ENCODE measurements around the gene DIAPH1. TPM values are rescaled to one million over a fixed set of nuclear protein-coding genes. Genes with fewer than 3 reads are reported as not detected.

The DIAPH1 gene
- total RNA-seq, 4 donors from 2014 or later = 35.2 to 62.3 (median 53.4) TPM

DNA sequence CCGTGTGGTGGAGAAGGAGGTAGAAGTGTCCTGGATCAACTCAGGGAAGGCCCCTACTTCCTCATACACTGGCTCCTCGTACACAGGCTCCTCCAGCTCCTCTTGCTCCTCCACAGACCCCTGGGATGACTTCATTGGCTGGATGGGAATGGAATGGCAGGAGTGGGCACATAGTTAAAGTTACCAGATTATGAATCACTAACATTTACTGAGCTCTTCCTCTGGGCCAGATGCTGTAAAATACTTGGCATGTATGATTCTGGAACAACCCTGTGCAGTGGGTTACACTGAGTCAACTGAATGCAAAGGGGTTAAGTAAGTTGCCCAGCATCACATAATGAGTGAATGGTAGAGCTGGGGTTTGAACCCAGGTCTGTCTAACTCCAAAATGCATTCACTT is 35.5 kb upstream of the DIAPH1 start:
- no peaks in the 10 kb centered on the region for H3K27me3 ChIP-seq
- TF ChIP-seq EP300 (IDR thresholded peaks at IDR 0.05) (no peak), POLR2AphosphoS5 (IDR thresholded peaks at IDR 0.05) (no peak), POLR2A (IDR thresholded peaks at IDR 0.05) (no peak)
- TF ChIP-seq, protein P1, sequence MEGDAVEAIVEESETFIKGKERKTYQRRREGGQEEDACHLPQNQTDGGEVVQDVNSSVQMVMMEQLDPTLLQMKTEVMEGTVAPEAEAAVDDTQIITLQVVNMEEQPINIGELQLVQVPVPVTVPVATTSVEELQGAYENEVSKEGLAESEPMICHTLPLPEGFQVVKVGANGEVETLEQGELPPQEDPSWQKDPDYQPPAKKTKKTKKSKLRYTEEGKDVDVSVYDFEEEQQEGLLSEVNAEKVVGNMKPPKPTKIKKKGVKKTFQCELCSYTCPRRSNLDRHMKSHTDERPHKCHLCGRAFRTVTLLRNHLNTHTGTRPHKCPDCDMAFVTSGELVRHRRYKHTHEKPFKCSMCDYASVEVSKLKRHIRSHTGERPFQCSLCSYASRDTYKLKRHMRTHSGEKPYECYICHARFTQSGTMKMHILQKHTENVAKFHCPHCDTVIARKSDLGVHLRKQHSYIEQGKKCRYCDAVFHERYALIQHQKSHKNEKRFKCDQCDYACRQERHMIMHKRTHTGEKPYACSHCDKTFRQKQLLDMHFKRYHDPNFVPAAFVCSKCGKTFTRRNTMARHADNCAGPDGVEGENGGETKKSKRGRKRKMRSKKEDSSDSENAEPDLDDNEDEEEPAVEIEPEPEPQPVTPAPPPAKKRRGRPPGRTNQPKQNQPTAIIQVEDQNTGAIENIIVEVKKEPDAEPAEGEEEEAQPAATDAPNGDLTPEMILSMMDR (IDR thresholded peaks at IDR 0.05) = no peak
- H3K4me3 ChIP-seq = no peak overlapping the region
- H3K36me3 ChIP-seq = peaks cover 0 to 37% of the 10 kb centered on the region in 2 donors
- ATAC-seq = no peak
- no peaks in the 10 kb centered on the region for H3K9me3 ChIP-seq
- 100% methylated on average over 1 of the region's 2 CpGs; no CpG with 5 or more reads in 1 of the 2 donors for WGBS, 2 donors (ENCODE audit: low coverage in 1 of 2)
- H3K4me1 ChIP-seq = peaks cover 0 to 23% (median 10%) of the 10 kb centered on the region in 3 donors
- H3K27ac ChIP-seq = no peak overlapping the region

DNA sequence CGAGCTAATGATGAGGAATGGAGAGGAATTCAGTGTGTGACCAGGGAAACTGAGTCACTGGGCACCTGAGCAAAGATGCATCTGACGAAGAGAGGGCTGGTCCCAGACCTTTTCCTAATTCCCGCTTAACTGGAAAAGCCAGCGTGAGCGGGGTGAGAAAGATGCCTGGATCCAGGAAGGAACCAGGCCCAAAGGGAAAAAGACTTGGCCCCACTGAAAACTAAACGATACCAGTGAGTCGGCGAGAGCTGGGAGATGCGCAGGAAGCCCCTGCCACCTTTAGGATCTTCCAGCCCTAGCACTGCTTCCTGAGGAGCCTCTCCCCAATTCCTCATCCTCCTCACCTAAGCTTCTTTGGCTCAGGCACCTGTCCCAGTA is 32.9 kb upstream of the DIAPH1 start:
- H3K4me3 ChIP-seq = peak overlapping the region; percentile 57 to 76
- no peaks in the 10 kb centered on the region for H3K9me3 ChIP-seq
- no peaks in the 10 kb centered on the region for H3K27me3 ChIP-seq
- H3K4me1 ChIP-seq = peaks cover 0 to 23% (median 10%) of the 10 kb centered on the region in 3 donors
- WGBS, 2 donors (ENCODE audit: low coverage in 1 of 2) = 38 to 39% methylated on average over 2 to 5 of the region's 9 CpGs
- H3K36me3 ChIP-seq = peaks cover 0 to 40% of the 10 kb centered on the region in 2 donors
- TF ChIP-seq POLR2AphosphoS5 (IDR thresholded peaks at IDR 0.05) (no peak), EP300 (IDR thresholded peaks at IDR 0.05) (no peak), POLR2A (IDR thresholded peaks at IDR 0.05) (no peak)
- TF ChIP-seq, protein P1 (IDR thresholded peaks at IDR 0.05) = no peak
- peak overlapping the region in 3 of 4 donors; percentile 63 to 71 (median 69) for H3K27ac ChIP-seq
- peak; percentile 5 for ATAC-seq

- Histone ChIP-seq H3K36me3 (peaks cover 0 to 41% of the 10 kb centered on the region in 2 donors), H3K27ac (peak within 1 kb of the TSS in 3 of 4 donors; percentile 63 to 71 (median 69)), H3K27me3 (no peaks in the 10 kb centered on the region), H3K4me1 (peaks cover 0 to 23% (median 10%) of the 10 kb centered on the region in 3 donors), H3K4me3 (peak within 1 kb of the TSS; percentile 57 to 76), H3K9me3 (no peaks in the 10 kb centered on the region)
- peak; percentile 96 for ATAC-seq
- WGBS, 2 donors (ENCODE audit: low coverage in 1 of 2) = 0 to 8% methylated on average over 5 to 21 of the region's 50 CpGs
- TF ChIP-seq EP300 (IDR thresholded peaks at IDR 0.05) = no peak
- peak in 1 of 2 donors; percentile 31 for TF ChIP-seq POLR2A (IDR thresholded peaks at IDR 0.05)
- peak; percentile 3 for TF ChIP-seq POLR2AphosphoS5 (IDR thresholded peaks at IDR 0.05)
- TF ChIP-seq, protein P1 (IDR thresholded peaks at IDR 0.05) = peak in 1 of 4 experiments; percentile 34
Observed at GRCh38 chr5:141650851-141651727, 32.3 kb upstream of the DIAPH1 start, which contains the start of gene FCHSD1. TSS of gene FCHSD1 (minus strand) at chr5:141651418. CDS start at chr5:141651368, 50 bp downstream.

- Histone ChIP-seq H3K27me3 (no peaks in the 10 kb centered on the region), H3K4me1 (peaks cover 0 to 23% (median 10%) of the 10 kb centered on the region in 3 donors), H3K36me3 (peaks cover 0 to 41% of the 10 kb centered on the region in 2 donors), H3K9me3 (no peaks in the 10 kb centered on the region), H3K4me3 (no peak overlapping the region), H3K27ac (no peak overlapping the region)
- TF ChIP-seq, protein P1 (IDR thresholded peaks at IDR 0.05) = no peak
- TF ChIP-seq POLR2AphosphoS5 (IDR thresholded peaks at IDR 0.05) (no peak), EP300 (IDR thresholded peaks at IDR 0.05) (no peak), POLR2A (IDR thresholded peaks at IDR 0.05) (no peak)
- ATAC-seq = no peak
Observed at GRCh38 chr5:141649972-141650371, 31.2 kb upstream of the DIAPH1 start.

Data from gastroesophageal sphincter (tissue), 4 donors.